IPS DF 19.7 (cell line): Measurements from ENCODE around the gene TGFBR1.

Experiments
- DNase-seq: peaks from one replicate; pipeline ENCODE4 v3.0.0-alpha.2; 2013; ENCODE audit warnings: low read depth, low spot score

TGFBR1 gene

GRCh38 chr9:99169982-99170761 is 65.3 kb downstream of the TGFBR1 start:
- DNase-seq = no peak

DNA sequence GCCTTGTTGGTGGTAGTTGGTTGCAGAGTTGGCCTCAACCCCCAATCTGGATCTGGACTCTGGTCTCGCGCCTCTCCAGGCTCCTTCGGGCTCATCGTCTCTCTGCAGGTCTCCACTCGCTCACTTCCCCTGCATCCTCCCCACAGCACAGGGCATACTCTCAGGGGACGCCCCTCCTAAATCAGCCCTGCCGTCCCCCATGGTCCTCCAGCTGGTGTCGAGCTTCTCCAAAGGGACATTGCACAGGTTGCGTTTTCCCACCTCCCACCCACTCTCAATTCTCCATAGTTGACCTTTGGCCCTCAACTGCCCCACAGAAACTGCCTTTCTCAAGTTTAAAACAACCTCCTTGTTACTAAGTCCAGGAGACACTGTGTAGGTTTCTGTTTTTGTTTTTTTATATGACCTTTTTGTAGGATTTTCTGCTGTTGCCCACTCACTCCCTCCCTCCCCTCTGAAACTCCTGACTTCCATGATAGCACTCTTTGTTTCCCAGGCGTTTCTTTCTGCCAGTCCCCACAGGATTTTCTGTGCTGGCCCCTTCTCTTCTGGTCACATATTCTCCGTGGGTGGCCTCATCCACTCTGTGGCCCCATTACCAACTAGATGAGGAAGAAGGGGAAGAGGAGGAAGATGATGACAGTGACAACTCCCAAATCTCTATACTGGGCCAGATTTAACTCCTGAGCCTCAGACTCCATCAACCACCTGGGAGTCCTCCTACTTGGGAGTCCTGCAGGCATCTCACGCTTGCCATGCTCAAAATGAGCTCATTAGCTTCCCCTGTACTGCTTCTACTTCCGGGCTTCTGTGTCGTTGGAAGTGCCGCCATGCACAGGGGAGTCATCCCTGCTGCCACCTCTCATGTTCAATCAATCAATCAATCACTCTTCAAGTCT is 66.6 kb downstream of the TGFBR1 start:
- DNase-seq = no peak

DNA sequence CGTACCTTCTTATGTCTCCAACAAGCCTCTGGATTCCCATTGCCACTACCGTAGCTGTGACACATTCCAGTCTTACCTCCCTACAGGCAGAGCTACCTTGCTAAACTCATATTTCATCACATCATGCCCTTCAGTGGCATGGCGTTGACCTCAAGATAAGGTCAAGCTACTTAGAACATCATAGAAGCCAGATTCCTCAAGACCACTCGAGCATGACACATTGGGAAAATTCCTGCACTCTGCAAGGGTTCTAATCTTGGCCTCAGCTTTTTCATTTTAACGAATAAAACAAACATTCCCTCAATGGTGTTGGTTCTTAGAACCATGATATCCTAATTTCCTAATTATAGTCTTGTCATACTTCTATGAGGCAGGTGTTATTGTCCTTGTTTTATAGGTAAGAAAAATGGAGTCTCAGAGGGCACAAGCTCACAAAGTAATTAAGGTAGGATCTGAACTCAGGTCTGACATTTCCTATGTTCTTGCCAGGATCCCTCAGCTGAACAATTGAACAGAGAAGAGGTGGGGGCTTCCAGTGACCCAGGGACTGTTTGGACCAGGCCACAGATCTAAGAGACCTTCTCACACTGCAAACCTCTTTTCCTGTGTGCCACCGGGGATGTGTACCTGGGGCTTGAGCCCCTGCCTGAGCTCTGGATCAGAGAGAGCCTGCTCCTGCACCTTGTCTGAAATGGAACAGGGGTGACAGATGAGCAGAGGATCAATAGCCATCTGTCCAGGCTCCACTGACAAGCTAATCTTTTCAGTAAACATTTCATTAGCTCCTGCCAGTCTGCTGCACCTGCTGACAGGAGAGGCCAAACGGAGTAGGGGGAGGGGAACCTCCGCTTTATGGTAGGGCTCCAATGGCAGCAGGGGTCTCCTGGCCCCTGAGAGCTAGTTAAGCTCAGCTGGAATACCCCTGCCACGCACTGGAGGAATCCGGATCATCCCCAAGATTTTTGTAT is 67.5 kb downstream of the TGFBR1 start:
- DNase-seq = no peak

DNA sequence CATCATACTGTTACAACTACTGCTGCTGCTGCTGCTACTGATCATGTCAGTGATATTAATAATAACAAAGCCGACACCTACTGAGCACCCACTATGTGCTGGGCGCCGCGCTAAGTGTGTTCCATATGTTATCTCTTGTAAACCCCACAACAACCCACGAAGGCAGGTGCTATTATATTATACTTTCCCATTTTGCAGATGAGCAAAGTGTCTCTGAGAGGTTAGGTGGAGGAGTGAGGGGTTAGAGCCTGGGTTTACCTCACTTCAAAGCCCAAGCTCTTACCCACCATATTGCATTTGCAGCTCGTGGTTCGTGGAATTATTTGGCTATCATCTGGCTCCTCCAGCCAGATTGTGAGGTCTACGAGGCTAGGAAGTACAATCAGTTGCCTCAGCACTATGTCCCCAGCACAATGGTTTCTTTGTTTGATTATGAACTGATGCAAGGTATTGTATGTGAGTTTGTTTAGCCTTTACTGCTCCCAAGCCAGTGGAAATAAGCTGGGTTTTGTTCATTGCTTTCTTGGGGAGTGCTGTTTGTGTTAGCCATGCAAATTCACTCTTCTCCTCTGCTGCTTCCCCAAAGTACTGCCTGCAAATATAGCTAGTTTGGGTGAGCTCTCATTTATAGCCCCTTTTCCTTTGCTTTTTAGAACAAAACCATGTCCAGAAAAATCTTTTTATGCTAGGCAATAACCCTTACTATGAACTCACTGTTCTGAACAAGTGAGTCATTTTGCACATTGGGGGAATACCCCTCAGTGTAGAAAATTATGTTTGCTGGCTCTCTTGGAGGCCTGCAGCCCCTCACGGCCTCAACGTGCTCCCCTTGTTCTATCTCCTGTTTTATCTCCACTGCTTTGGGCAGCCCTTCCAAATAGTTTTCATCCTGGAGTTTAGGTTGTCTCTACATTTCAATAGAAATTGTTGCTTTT is 68.9 kb downstream of the TGFBR1 start:
- no peak for DNase-seq

- DNase-seq = no peak
These were observed 71.7 kb downstream of the TGFBR1 start for GRCh38 chr9:99176527-99177013.

DNA sequence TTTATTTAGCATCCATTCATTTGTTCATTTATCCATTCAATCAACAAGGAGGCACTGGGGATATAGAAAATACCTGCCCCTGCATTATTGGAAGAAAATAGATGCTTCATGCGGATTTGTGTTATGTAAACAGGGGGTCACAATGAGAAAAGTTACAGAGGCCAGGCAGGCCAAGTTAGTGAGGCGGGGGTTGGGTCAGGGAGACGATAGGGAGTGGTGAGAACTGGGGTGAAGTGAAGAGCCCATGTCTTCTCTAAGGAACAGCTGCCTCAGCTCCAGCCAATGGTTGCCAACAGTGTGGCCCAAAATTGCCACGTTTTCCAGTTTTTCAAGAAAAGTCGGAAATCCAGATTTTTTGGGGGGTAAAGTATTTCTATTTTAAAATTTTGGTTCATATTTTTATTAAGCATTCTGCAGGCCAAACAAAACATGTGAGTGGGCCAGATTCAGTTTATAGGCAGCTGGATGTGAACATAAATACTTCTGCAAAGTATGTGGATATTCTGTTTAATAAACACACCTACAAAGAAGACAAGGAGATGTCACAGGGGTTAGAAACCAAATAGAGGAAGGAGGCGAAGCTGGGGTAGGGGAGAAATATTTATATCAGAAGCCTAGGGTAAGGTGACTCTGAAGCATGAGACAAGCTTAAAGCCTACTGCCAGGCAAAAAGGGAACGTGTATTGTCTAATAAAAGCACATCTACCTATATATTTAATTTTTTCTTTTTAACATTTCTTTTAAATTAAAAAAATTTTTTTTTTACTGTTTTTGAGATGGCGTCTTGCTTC is 72.9 kb downstream of the TGFBR1 start:
- DNase-seq = no peak

GRCh38 chr9:99178912-99179872 is 74.3 kb downstream of the TGFBR1 start:
- no peak for DNase-seq

DNA sequence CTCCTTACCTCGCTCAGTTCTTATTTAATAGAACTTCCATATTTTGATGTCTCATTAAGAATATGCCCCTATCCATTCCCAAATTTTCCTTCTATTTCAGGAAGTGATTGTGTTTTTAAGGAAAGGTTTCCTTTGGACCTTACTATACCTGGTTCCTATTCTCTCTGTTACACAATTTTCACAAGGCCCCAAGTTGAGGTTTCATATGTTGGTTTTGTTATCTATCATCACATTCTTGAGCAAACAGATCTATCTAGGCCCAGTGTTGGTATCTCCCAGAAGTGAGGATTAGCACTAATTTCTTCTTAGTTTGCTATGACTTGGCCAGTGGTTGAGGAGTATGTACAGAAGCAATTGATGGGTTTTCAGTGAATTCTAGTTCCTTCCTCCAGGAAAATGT is 75.3 kb downstream of the TGFBR1 start:
- DNase-seq = no peak

DNA sequence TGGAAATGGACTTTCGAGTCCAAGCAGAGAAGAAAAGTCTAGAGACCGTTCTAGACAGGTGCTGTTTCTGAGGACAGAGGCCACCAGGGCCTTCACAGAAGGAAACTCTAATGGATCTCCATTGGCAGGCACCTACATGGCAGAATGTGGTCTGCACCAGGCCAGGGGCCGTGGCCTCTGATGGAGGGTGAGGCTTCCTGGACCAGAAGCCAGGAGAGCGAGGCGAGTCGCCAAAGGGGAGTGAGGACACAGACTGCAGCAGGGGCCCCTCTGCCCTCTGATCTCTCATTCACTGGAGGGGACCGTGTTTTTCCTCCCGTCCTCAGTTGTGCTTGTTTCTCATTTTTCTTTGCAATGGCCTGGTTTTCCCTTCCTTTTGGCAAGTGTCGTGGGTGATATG is 75.7 kb downstream of the TGFBR1 start:
- DNase-seq = no peak

DNA sequence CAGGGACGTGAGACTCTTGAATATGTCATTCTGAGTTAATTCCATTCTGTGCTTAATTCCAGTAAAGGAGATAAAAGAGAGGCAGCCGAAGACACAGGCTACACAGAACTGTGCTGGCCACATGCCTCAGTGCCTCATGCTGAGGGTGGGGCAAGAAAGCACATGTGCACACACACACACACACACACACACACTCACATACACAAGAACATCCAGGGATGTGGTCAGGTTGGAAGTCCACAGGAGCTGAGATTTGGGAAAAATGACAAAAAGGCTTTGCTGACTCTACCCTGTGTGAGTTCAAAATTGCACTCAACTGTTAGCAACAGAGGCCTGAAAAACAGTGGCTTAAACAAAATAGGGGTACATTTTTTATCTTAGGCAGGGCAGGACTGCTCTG is 76.3 kb downstream of the TGFBR1 start:
- no peak for DNase-seq

DNA sequence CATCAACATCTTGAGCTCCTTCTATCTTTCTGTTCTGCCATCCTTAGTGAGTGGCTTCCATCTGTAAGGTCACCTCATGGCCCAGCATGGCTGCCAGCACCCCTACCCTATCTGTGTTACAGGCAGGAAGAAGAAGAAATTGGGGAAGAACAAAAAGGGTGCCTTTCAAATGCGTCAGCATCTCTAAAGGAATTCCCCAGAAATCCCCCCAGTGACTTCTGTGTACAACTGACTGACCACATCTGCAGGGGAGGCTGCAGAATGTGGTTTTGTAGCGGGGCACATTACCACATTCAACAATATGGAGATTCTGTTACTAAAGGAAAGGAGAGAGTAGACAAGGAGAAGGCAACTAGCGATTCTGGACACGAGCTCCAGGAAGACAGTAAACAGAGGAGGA is 76.7 kb downstream of the TGFBR1 start:
- no peak for DNase-seq

GRCh38 chr9:99182356-99182755 is 77.4 kb downstream of the TGFBR1 start:
- DNase-seq = no peak

DNA sequence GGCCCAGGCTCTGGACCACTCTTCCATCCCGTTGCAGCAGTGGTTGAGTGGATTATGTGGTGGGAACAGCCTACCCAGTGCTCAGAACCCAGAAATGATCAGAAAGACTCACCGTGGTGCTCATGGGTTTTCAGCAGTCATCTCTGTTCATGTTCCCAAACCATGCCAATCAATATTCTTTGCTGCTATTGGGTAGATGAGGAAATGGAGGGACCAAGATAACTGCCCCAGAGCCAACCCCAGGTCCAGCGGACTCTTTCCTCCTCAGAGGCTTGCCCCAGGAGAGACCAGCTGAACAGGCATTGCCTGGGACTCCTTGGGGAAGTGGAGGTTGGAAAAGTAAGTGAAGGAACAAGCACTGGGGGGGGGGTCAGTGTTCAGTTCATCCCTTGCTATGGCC is 78.7 kb downstream of the TGFBR1 start:
- no peak for DNase-seq

DNA sequence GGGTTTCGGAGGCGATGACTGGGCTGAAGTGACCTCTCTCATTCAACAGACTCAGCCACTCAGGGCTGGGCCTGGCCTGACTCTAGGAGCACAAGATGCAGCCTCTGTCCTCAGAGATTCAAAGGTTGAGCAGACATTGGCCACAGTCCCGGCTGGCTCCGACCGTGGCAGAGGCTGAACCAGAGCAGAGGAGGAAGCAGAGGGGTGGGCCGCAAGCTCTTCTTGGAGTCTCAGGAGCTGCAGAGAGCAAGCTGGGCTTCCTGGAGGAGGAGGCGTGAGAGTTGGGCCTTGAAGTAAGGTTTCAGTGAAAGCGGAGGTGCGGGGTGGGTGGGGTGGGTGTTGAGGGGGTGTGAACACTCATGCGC is 79.2 kb downstream of the TGFBR1 start:
- no peak for DNase-seq

DNA sequence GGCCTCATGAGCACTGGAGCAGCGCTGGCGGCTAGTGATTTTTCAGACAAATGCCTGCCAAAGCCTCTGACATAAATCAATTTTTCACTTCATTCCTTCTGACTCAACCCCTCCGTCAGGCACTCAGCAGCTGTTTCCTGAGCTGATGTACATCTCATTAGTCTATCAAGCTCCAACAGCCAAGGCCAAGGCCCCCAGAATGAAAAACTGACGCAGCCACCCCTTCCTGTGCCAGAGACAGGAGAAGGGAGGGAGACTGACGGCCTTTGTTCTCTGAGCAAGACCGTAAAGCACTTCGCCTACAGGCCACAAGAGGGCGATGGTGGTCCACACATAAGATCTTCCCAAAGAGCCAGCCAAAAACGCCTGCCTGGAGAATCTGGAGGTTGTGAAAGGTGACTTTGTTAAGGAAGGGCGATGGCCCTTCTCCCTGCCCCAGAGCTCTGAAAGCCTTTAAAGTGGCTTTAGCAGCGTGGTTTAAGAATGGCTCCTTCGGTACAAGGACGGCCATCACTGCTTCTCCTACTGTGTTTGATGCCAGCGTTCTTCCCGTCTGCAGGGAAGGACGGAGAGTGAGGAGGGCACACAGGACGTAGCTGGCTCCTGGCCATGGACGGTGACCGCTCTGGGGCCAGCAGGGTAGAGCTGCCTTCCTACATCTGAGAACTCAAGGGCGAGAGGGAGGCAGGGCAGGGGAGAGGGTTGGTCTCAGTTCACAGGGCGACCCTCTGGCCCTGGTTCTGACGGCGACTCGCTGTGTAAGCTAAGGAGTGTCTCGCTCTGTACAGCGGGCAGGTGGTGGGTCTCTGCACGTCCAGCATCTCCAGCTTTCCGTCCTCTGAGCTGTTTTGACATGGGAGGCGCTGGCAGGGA is 79.8 kb downstream of the TGFBR1 start:
- no peak for DNase-seq

GRCh38 chr9:99185348-99185632 is 80.4 kb downstream of the TGFBR1 start:
- DNase-seq = no peak

DNA sequence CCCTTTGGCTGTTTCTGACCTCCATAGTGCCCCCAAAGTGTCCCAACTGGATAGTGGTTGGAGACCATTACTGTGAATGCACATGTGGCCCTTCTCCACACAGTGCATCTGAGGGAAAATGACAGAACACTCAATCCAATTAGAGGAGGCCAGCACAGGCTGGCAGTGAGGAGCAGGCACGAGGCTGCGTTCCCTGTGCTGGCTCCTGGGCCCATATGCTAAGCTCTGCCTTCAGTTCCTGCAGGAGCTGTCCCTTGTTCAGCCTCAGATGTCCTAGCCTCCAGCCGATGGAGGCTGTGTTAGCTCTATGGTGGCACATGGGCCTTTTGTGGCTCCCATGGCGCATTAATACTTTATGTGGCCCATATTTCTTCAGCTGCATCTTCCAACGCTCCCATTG is 81.0 kb downstream of the TGFBR1 start:
- DNase-seq = no peak

GRCh38 chr9:99187311-99187710 is 82.4 kb downstream of the TGFBR1 start:
- no peak for DNase-seq
